ENCODE results near the gene ATP11A. TPM values are rescaled to one million over a fixed set of nuclear protein-coding genes. Genes with fewer than 3 reads are reported as not detected.

Gene ATP11A
- total and polyA plus RNA-seq, 9 of the 15 experiments (the other 6 are each of a cell fraction or from before 2014, with no cell fraction given) = 0.38 to 34.2 (median 4.2) TPM

- H3K27me3 ChIP-seq (ENCODE audit: control insufficient read depth in 2 of 2, insufficient read depth in 2 of 2, low read length in 2 of 2) = peaks cover 28 to 86% of the 10 kb centered on the region in 2 experiments; a peak in 4 of 5 replicates
- H3K9me1 ChIP-seq (ENCODE audit: control insufficient read depth, insufficient read depth, low read length) = no peaks in the 10 kb centered on the region
- no peaks in the 10 kb centered on the region for H3K36me3 ChIP-seq (ENCODE audit: control insufficient read depth, insufficient read depth, low read length)
- no peak overlapping the region for H3K27ac ChIP-seq (ENCODE audit: extremely low read depth, low read depth, low read length)
- ChIA-PET POLR2A (no interaction called here), CTCF (ENCODE audit: low intra/inter-chr PET ratio) (no interaction called here)
- in situ Hi-C loops (cut with MboI) = no loop called here
- no TSS peak for BruUV-seq (replicated peaks)
- H3K9ac ChIP-seq (ENCODE audit: insufficient read depth in 1 of 2, low read depth in 2 of 2, low read length in 2 of 2) = no peak overlapping the region
- intact Hi-C loops (cut with micrococcal nuclease) = no loop called here
- WGBS (ENCODE audit: insufficient coverage, low coverage, missing lambda C conversion rate) = 3% methylated on average over 5 of the region's 5 CpGs
- DNase-seq (ENCODE audit: extremely low read depth in 1 of 4, low spot score in 3 of 4) = no peak
- TF ChIP-seq, protein P1, sequence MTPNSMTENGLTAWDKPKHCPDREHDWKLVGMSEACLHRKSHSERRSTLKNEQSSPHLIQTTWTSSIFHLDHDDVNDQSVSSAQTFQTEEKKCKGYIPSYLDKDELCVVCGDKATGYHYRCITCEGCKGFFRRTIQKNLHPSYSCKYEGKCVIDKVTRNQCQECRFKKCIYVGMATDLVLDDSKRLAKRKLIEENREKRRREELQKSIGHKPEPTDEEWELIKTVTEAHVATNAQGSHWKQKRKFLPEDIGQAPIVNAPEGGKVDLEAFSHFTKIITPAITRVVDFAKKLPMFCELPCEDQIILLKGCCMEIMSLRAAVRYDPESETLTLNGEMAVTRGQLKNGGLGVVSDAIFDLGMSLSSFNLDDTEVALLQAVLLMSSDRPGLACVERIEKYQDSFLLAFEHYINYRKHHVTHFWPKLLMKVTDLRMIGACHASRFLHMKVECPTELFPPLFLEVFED (CRISPR knock-in tag; conservative IDR thresholded peaks at IDR 0.05) = no peak
- TF ChIP-seq ZNF3 (CRISPR knock-in tag; IDR thresholded peaks at IDR 0.05) (no peak), ZNF436 (CRISPR knock-in tag; IDR thresholded peaks at IDR 0.05) (no peak)
- TF ChIP-seq, protein P2, sequence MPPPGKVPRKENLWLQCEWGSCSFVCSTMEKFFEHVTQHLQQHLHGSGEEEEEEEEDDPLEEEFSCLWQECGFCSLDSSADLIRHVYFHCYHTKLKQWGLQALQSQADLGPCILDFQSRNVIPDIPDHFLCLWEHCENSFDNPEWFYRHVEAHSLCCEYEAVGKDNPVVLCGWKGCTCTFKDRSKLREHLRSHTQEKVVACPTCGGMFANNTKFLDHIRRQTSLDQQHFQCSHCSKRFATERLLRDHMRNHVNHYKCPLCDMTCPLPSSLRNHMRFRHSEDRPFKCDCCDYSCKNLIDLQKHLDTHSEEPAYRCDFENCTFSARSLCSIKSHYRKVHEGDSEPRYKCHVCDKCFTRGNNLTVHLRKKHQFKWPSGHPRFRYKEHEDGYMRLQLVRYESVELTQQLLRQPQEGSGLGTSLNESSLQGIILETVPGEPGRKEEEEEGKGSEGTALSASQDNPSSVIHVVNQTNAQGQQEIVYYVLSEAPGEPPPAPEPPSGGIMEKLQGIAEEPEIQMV (tag; conservative IDR thresholded peaks at IDR 0.05; ENCODE audit: low read depth) = no peak
- FAIRE-seq = no peak
- no peak overlapping the region for H2AFZ ChIP-seq (ENCODE audit: low read depth, low read length)
- peaks cover 1% of the 10 kb centered on the region; the same call in 1 of the 2 replicates for H4K20me1 ChIP-seq (replicated peaks; ENCODE audit: control insufficient read depth, insufficient read depth, low read length)
- no peak overlapping the region for H3K4me2 ChIP-seq (ENCODE audit: insufficient read depth, low read length)
- ATAC-seq = no peak
- H3K9me3 ChIP-seq (replicated peaks; ENCODE audit: control insufficient read depth, insufficient read depth, low read depth, low read length) = no peaks in the 10 kb centered on the region
- H3K79me2 ChIP-seq (ENCODE audit: control insufficient read depth, insufficient read depth, low read length) = no peaks in the 10 kb centered on the region
- H3K4me3 ChIP-seq = no peak overlapping the region
- H3K4me1 ChIP-seq (replicated peaks in 1 of 2; ENCODE audit: control insufficient read depth in 2 of 2, insufficient read depth in 2 of 2, low read length in 2 of 2) = no peaks in the 10 kb centered on the region; a peak in 1 of 5 replicates
These were observed 215.8 kb downstream of the ATP11A start for GRCh38 chr13:112905619-112905989.
